ENCODE data around the gene NOM1.

Gene NOM1

DNA sequence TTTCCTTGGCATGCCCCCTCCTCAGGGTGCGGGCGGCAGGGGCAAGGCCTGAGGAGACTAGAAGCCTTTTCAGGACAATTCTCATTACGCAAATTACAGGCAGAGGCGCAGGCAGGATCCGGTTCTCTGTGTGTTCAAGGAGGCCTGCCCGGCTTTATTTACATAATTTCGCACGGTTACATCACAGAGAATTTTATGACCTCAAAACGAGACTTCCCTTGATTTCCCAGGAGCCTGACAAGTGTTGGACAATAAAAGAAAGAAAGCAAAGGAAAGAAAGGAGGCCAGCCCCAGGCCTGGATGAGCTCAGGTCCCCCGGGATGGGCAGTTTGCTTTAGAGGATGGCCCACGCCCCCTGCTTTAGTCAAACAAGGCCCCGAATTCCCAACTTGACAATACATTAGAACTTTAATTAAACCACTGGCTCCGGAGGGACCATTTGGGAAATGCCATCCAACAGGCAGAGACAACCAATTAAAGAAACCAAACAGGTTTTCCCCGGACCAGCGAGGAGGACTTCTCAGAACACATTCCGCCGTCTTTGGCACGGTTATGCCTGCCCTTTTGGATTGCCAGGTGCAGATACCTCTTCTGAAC lies 58.1 kb downstream of the NOM1 start:
- no peak overlapping the region for H3K4me3 ChIP-seq (replicated peaks in 1 of 2; ENCODE audit: low read depth in 2 of 2, low read length in 2 of 2)
- DNase-seq (ENCODE audit: low read depth in 2 of 2), result no peak
- TF ChIP-seq, protein P1, sequence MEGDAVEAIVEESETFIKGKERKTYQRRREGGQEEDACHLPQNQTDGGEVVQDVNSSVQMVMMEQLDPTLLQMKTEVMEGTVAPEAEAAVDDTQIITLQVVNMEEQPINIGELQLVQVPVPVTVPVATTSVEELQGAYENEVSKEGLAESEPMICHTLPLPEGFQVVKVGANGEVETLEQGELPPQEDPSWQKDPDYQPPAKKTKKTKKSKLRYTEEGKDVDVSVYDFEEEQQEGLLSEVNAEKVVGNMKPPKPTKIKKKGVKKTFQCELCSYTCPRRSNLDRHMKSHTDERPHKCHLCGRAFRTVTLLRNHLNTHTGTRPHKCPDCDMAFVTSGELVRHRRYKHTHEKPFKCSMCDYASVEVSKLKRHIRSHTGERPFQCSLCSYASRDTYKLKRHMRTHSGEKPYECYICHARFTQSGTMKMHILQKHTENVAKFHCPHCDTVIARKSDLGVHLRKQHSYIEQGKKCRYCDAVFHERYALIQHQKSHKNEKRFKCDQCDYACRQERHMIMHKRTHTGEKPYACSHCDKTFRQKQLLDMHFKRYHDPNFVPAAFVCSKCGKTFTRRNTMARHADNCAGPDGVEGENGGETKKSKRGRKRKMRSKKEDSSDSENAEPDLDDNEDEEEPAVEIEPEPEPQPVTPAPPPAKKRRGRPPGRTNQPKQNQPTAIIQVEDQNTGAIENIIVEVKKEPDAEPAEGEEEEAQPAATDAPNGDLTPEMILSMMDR (IDR thresholded peaks at IDR 0.05; ENCODE audit: low read depth, low read length), result no peak

DNA sequence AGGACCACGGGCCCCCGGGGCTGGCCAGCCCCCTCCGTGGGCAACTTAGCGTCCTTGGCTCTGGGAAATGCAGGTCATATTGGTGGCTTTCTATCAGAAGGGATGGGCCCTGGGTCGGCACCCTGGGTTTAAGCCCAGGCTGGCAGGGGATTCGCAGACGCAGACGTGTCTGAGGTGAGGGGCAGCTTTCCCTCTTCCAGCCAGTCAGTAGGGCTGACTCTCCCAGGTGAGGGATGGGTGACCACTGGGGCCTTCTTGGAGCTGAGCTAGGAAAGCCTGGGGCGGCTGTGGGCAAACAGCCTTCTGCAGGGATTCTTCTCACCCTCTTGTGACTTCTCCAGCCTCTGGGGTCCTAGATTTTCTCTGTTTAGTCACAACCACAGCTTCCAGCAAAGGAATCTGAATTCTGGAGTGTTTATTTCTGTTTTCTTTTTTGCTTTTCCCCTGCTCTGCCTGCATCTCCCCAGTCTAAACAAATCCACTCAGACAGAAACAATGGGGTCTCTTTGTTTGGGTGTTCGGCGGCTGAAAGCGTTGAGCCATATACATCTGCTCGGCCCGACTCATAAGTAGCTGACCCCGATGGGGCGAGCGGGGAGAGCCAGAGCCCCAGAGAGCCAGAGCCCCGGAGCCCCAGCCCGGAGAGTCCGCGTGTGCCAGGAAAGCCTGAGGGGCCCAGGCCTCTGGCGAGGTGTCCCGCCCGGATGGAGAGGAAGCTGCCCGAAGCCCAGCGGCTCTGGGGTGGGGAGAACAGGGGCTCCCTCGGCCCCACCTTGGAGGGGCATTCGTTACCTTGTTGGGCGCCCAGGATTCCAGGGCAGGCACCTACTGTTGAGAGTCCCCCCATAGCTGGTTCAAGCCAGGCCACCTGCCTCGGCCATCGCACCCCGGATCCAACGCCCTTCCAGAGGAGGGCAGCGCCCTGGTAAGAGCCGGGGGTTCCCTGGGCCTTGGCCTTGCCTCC lies 59.0 kb downstream of the NOM1 start:
- no peak for DNase-seq (ENCODE audit: low read depth in 2 of 2)
- TF ChIP-seq, protein P1 (IDR thresholded peaks at IDR 0.05; ENCODE audit: low read depth, low read length), result no peak
- H3K4me3 ChIP-seq (replicated peaks in 1 of 2; ENCODE audit: low read depth in 2 of 2, low read length in 2 of 2), result no peak overlapping the region

DNA sequence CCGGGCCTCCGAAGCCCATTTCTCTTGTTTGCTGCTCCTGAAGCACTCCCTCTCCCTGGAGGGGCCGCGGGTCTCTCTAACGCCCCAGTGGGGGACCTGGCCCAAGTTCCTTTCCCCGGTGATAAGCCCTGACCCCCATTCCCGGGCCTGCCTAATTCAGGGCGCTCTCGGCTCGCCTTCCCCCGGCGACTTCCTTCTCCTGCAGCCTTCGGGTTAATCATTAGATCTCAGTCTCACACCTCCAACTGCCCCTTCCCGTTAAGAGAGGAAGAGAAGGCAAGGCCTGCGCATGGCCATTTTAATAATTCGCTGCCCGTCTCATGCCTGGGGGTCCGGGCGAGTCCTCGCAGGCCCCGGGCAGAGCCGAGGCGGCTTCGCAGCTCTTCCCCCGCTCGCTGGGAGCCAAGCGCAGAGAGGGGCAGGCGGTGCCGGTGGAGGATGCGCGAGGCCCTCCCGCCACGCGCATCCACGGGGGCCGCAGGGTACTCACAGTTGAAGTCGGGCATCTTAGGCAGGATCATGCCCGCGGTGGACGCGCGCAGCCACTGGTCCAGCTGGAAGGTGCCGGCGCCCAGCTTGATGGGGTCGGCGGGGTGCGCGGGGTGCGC lies 59.8 kb downstream of the NOM1 start:
- DNase-seq (ENCODE audit: low read depth in 2 of 2), result no peak
- no peak overlapping the region for H3K4me3 ChIP-seq (replicated peaks in 1 of 2; ENCODE audit: low read depth in 2 of 2, low read length in 2 of 2)
- TF ChIP-seq, protein P1 (IDR thresholded peaks at IDR 0.05; ENCODE audit: low read depth, low read length), result no peak

DNA sequence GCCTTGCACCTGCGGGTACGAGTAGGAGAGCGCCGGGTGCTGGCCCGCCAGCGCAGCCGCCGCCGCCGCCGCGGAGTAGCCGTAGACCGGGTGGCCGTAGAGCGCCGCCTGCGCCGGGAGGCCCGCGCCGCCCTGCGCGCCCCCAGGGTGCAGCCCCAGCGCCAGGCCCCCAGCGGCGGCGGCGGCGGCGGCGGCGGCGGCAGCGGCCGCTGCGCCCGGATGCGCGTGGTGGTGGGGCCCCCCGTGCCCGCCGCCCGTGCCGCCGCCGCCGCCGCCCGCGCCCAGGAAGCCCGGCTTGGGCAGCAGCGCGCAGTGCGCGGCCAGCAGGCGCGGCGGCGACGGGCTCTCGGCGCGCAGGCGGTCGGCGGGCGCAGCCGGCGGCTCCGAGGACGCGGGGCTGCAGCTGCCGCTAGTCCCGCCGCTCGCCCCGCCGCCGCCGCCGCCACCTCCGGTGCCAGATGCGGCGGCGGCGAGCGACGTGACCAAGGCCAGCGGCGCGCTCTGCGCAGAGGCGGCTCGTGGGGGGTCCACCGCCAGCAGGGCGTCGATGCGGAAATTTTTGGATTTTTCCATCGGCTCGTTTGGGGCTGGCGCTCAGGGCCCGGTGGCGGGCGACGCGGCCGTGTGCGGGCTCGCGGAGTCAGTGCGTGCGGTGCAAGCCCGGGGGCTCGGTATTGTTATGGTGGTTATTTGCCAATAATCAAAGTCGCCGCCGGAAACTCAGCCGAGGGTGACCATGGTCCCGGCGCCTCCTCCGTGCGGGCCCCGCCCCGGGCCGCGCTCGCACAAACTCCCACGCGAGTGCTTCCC lies 60.5 kb downstream of the NOM1 start:
- no peak for DNase-seq (ENCODE audit: low read depth in 2 of 2)
- H3K4me3 ChIP-seq (replicated peaks in 1 of 2; ENCODE audit: low read depth in 2 of 2, low read length in 2 of 2), result peak overlapping the region in 1 of 2 donors; percentile 18
- TF ChIP-seq, protein P1 (IDR thresholded peaks at IDR 0.05; ENCODE audit: low read depth, low read length), result no peak

DNA sequence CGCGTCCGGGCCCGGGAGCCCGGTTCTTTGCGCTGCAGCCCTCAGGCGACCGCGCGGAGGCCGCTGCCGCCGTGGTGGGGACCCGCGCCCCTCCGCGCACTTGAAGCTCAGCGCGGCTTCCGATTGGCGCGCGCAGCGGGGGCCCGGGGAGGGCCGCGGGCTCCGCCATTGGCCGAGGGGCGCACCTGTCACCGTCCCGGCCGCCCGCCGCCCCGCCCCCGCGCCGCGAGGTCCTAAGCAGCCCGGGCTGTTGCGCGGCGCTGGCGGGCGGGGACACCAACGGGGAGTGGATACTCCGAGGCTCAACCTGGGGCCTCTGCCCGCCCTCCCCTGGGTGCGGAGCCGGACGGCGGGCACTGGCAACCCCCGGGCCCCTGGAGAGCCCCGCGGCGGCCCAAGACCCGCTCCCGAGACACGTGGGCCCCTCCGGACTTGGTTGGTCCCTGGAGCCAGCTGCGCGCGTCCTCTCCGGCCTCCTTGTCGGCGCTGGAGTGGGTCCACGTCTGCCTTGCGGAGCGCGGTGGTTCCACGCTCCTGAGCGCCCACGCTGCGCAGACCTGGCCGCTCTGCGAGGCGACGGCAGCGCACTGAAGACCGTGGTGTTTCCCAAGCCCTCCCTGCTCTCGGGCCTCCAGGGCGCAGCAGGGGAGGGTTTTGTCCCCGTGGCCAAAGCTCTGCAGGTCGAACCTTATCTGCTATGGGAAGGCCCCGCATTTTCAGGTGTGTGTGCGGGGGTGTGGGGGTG lies 61.2 kb downstream of the NOM1 start, which contains the start of gene MNX1:
Gene MNX1, minus strand, starts transcription at position 76 of the 745 bp plus-strand sequence. CDS start 313 bp downstream, outside the sequence.
- DNase-seq (ENCODE audit: low read depth in 2 of 2), result peak in 1 of 2 donors; percentile 10
- TF ChIP-seq, protein P1 (IDR thresholded peaks at IDR 0.05; ENCODE audit: low read depth, low read length), result no peak
- peak within 1 kb of the TSS in 1 of 2 donors; percentile 18 for H3K4me3 ChIP-seq (replicated peaks in 1 of 2; ENCODE audit: low read depth in 2 of 2, low read length in 2 of 2)
